Panc1 (cell line): ENCODE results near the gene VWA5B2. TPM values are rescaled to one million over a fixed set of nuclear protein-coding genes. Genes with fewer than 3 reads are reported as not detected.

Experiments used
- ATAC-seq: fragments of 200-7000 bp; cut with Tn5 transposase; 2 replicates; pipeline ENCODE4 v1.9.1; 2020; ENCODE audit warnings: mild to moderate bottlenecking, moderate library complexity
- BruUV-seq: library from RNA; stranded (reverse); fragments of 400-500 nt; replicated peaks from 2 replicates; lab custom pipeline; 2021; lab: Mats Ljungman, UMichigan
- CTCF ChIA-PET: fragments of 300-600 bp; sonication (Branson Sonifier 250); formaldehyde crosslinking; loops from one replicate; lab custom pipeline; 2022; ENCODE audit warnings: antibody characterized with exemption; lab: Charles Lee
- POLR2A ChIA-PET: fragments of 300-600 bp; sonication (Branson Sonifier 250); formaldehyde crosslinking; loops from one replicate; lab custom pipeline; 2022; ENCODE audit warnings: antibody characterized with exemption; lab: Charles Lee
- DNase-seq: peaks from one replicate; pipeline ENCODE4 v3.0.0-alpha.2; 2010; ENCODE audit warnings: low read depth, low spot score
- H3K27ac ChIP-seq: 2 replicates; pipeline ENCODE4 v1.5.1; 2011; ENCODE audit warnings: mild to moderate bottlenecking, low read length, inconsistent platforms
- H3K27me3 ChIP-seq: fragments of 200-500 bp; sonication (Bioruptor generic); 2 replicates; pipeline ENCODE4 v1.6.0; 2014; ENCODE audit warnings: low read length, inconsistent platforms; ENCODE audit not compliant: control insufficient read depth, insufficient read depth
- H3K36me3 ChIP-seq: fragments of 200-500 bp; sonication (Bioruptor generic); 2 replicates; pipeline ENCODE4 v1.5.1; 2014; ENCODE audit warnings: inconsistent platforms, mild to moderate bottlenecking, low read length, moderate library complexity; ENCODE audit not compliant: control insufficient read depth, insufficient read depth
- H3K4me1 ChIP-seq: 2 replicates; pipeline ENCODE4 v1.5.1; 2011; ENCODE audit warnings: inconsistent platforms, mild to moderate bottlenecking, low read length, moderate library complexity; ENCODE audit not compliant: control insufficient read depth, insufficient read depth
- H3K4me3 ChIP-seq, 2 experiments: 2 replicates each; pipeline ENCODE4 v1.5.1; 2011 to 2012; ENCODE audit warnings: low read depth in 2 of 2, low read length in 2 of 2, mild to moderate bottlenecking in 2 of 2, inconsistent platforms in 1 of 2, moderate library complexity in 1 of 2
- H3K9me3 ChIP-seq: fragments of 200-500 bp; sonication (Bioruptor generic); 2 replicates; pipeline ENCODE4 v1.5.1; 2014; ENCODE audit warnings: low read depth, mild to moderate bottlenecking, inconsistent platforms, low read length, moderate library complexity; ENCODE audit not compliant: control insufficient read depth, insufficient read depth
- POLR2AphosphoS5 ChIP-seq: IDR thresholded peaks from 2 replicates; pipeline ENCODE4 v1.6.1; 2012; ENCODE audit warnings: mild to moderate bottlenecking, low read depth, low read length, moderate library complexity
- SIN3A ChIP-seq: IDR thresholded peaks from 2 replicates; pipeline ENCODE4 v1.6.1; 2012; ENCODE audit warnings: low read depth, mild to moderate bottlenecking, low read length, moderate library complexity, borderline replicate concordance; ENCODE audit not compliant: insufficient read depth
- TCF7L2 ChIP-seq: IDR thresholded peaks from 2 replicates; pipeline ENCODE4 v1.6.1; 2011; ENCODE audit warnings: mild to moderate bottlenecking, low read depth, low read length, inconsistent platforms
- in situ Hi-C: cut with HindIII; loops from 2 replicates; pipeline ENCODE4 v1.10.0; 2016; ENCODE audit warnings: low sequenced_read_pairs, low pct_unique_long_range_greater_than_20kb
- intact Hi-C: fragments of 100-400 bp; cut with micrococcal nuclease; formaldehyde crosslinking; loops from one replicate; pipeline ENCODE4 v1.10.0; 2022; ENCODE audit not compliant: unreplicated experiment
- total RNA-seq: library from RNA; stranded (reverse); gene quantifications from one replicate; pipeline ENCODE4 v1.2.1, GENCODE V29; 2021; ENCODE audit not compliant: unreplicated experiment
- TF ChIP-seq, protein P1 (sequence below): fragments of 450-650 bp; IDR thresholded peaks from 2 replicates; pipeline ENCODE4 v1.5.1; 2017; ENCODE audit warnings: mild to moderate bottlenecking
- TF ChIP-seq, protein P2 (sequence below), 2 experiments: IDR thresholded peaks; 2 replicates each; pipeline ENCODE4 v1.6.1; 2011 to 2012; ENCODE audit warnings: low read depth in 2 of 2, control low read depth in 1 of 2, low read length in 1 of 2, mild to moderate bottlenecking in 1 of 2, moderate library complexity in 1 of 2; ENCODE audit not compliant: insufficient read depth in 1 of 2

VWA5B2 gene
- total RNA-seq, 1 experiment from 2014 or later: 0.28 TPM

- Histone ChIP-seq H3K9me3 (no peaks in the 10 kb centered on the region), H3K27me3 (peaks cover 6% of the 10 kb centered on the region; the same call in 1 of the 2 replicates), H3K27ac (no peak overlapping the region), H3K4me1 (no peaks in the 10 kb centered on the region), H3K36me3 (no peaks in the 10 kb centered on the region), H3K4me3 (no peak overlapping the region)
- POLR2A ChIA-PET: no interaction called here
- ATAC-seq (peak; percentile 35; the same call in 1 of the 2 replicates), DNase-seq (no peak)
- TF ChIP-seq POLR2AphosphoS5: no peak
- TF ChIP-seq, protein P1, sequence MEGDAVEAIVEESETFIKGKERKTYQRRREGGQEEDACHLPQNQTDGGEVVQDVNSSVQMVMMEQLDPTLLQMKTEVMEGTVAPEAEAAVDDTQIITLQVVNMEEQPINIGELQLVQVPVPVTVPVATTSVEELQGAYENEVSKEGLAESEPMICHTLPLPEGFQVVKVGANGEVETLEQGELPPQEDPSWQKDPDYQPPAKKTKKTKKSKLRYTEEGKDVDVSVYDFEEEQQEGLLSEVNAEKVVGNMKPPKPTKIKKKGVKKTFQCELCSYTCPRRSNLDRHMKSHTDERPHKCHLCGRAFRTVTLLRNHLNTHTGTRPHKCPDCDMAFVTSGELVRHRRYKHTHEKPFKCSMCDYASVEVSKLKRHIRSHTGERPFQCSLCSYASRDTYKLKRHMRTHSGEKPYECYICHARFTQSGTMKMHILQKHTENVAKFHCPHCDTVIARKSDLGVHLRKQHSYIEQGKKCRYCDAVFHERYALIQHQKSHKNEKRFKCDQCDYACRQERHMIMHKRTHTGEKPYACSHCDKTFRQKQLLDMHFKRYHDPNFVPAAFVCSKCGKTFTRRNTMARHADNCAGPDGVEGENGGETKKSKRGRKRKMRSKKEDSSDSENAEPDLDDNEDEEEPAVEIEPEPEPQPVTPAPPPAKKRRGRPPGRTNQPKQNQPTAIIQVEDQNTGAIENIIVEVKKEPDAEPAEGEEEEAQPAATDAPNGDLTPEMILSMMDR: no peak
- no peak for TF ChIP-seq TCF7L2
- TF ChIP-seq, protein P2, sequence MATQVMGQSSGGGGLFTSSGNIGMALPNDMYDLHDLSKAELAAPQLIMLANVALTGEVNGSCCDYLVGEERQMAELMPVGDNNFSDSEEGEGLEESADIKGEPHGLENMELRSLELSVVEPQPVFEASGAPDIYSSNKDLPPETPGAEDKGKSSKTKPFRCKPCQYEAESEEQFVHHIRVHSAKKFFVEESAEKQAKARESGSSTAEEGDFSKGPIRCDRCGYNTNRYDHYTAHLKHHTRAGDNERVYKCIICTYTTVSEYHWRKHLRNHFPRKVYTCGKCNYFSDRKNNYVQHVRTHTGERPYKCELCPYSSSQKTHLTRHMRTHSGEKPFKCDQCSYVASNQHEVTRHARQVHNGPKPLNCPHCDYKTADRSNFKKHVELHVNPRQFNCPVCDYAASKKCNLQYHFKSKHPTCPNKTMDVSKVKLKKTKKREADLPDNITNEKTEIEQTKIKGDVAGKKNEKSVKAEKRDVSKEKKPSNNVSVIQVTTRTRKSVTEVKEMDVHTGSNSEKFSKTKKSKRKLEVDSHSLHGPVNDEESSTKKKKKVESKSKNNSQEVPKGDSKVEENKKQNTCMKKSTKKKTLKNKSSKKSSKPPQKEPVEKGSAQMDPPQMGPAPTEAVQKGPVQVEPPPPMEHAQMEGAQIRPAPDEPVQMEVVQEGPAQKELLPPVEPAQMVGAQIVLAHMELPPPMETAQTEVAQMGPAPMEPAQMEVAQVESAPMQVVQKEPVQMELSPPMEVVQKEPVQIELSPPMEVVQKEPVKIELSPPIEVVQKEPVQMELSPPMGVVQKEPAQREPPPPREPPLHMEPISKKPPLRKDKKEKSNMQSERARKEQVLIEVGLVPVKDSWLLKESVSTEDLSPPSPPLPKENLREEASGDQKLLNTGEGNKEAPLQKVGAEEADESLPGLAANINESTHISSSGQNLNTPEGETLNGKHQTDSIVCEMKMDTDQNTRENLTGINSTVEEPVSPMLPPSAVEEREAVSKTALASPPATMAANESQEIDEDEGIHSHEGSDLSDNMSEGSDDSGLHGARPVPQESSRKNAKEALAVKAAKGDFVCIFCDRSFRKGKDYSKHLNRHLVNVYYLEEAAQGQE (IDR thresholded peaks at IDR 0.05; ENCODE audit: insufficient read depth in 1 of 2, low read depth in 2 of 2, low read length in 1 of 2): no peak
- no peak for TF ChIP-seq SIN3A
- intact Hi-C loops (no loop called here), in situ Hi-C loops (no loop called here)
- no TSS peak for BruUV-seq
- CTCF ChIA-PET: no interaction called here
Measured at GRCh38 chr3:184275381-184275701, 46.0 kb downstream of the VWA5B2 start.

DNA sequence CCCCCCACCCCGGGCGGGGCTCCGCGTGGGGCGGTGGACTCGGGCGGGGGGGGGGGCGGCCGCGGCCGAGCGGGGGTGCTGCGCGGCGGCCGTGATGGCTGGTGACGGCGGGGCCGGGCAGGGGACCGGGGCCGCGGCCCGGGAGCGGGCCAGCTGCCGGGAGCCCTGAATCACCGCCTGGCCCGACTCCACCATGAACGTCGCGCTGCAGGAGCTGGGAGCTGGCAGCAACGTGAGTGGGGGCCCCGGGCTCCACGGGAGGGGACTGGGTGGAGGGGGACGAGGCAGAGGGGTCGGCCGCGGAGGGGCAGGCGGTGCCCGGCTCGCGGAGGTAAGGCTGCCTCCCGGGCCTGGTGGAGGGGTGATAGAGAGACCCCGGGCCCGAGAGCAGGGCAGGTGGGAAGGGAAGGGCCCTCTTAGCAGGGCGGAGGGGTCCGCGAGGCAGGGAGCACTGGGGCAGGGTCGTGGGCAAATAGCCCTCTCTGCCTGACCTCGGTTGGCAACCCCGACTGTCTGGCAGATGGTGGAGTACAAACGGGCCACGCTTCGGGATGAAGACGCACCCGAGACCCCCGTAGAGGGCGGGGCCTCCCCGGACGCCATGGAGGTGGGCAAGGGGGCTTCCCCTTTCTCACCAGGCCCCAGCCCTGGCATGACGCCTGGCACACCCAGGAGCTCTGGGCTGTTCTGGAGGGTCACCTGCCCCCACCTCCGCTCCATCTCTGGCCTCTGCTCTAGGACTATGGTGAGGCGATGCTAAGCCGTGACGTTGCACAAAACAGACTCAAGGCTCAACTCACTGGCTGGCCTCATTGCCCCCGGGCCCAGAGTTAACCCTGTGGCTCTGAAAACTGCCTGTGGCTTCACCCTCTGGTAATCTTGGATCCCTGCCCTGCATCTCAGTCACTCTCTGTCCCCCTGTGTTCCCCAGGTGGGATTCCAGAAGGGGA lies 46.9 kb downstream of the VWA5B2 start, which contains the start of gene ECE2:
Gene ECE2 (plus strand): TSS at position 62 of the 950 bp plus-strand sequence. CDS start 132 bp downstream, at position 194.
- DNase-seq (no peak), ATAC-seq (peak; percentile 28; the same call in 1 of the 2 replicates)
- no peak within 1 kb of the TSS for H3K27ac ChIP-seq
- TF ChIP-seq, protein P2 (IDR thresholded peaks at IDR 0.05; ENCODE audit: insufficient read depth in 1 of 2, low read depth in 2 of 2, low read length in 1 of 2): no peak
- TF ChIP-seq, protein P1: no peak
- no peak for TF ChIP-seq POLR2AphosphoS5
- no peak for TF ChIP-seq SIN3A
- TF ChIP-seq TCF7L2: no peak
- BruUV-seq: no TSS peak
- H3K9me3 ChIP-seq: no peaks in the 10 kb centered on the region
- H3K4me1 ChIP-seq: no peaks in the 10 kb centered on the region
- ChIA-PET CTCF (interaction anchor here (0.6 kb wide), 1 partner anchor 250 kb away, joined by 4 read pairs; no protein-coding TSS in a partner anchor), POLR2A (no interaction called here)
- in situ Hi-C loops: no loop called here
- H3K36me3 ChIP-seq: no peaks in the 10 kb centered on the region
- intact Hi-C loops: no loop called here
- H3K4me3 ChIP-seq: no peak within 1 kb of the TSS
- H3K27me3 ChIP-seq: peaks cover 6% of the 10 kb centered on the region; the same call in 1 of the 2 replicates
